Measurements from ENCODE around the gene PRAME.

PRAME gene

GRCh38 chr22:22552630-22553029 lies 6.4 kb downstream of the PRAME start (continued):
- TF ChIP-seq ZNF280D (tag by site-specific recombination; IDR thresholded peaks at IDR 0.05), result no peak
- no peak for TF ChIP-seq ZSCAN23 (tag by site-specific recombination; IDR thresholded peaks at IDR 0.05)
- TF ChIP-seq, protein P1, sequence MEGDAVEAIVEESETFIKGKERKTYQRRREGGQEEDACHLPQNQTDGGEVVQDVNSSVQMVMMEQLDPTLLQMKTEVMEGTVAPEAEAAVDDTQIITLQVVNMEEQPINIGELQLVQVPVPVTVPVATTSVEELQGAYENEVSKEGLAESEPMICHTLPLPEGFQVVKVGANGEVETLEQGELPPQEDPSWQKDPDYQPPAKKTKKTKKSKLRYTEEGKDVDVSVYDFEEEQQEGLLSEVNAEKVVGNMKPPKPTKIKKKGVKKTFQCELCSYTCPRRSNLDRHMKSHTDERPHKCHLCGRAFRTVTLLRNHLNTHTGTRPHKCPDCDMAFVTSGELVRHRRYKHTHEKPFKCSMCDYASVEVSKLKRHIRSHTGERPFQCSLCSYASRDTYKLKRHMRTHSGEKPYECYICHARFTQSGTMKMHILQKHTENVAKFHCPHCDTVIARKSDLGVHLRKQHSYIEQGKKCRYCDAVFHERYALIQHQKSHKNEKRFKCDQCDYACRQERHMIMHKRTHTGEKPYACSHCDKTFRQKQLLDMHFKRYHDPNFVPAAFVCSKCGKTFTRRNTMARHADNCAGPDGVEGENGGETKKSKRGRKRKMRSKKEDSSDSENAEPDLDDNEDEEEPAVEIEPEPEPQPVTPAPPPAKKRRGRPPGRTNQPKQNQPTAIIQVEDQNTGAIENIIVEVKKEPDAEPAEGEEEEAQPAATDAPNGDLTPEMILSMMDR (tag by site-specific recombination; IDR thresholded peaks at IDR 0.05), result peak; percentile 36; the same call in 1 of the 2 replicates
- no peak for TF ChIP-seq ZNF416 (tag by site-specific recombination; IDR thresholded peaks at IDR 0.05)

- Histone ChIP-seq H3K36me3 (ENCODE audit: control insufficient read depth in 2 of 2, insufficient read depth in 1 of 2, low read length in 2 of 2) (peaks cover 0 to 31% of the 10 kb centered on the region in 2 experiments; a peak in 1 of 3 replicates), H3K27ac (ENCODE audit: extremely low read depth, low read depth, low read length) (no peak overlapping the region), H3K4me3 (ENCODE audit: low read depth, low read length) (no peak overlapping the region), H3K4me1 (ENCODE audit: control insufficient read depth, insufficient read depth, low read length) (no peaks in the 10 kb centered on the region), H3K9me3 (ENCODE audit: control insufficient read depth, insufficient read depth, low read depth, low read length) (no peaks in the 10 kb centered on the region)
- ChIA-PET CTCF (interaction anchor here (0.5 to 1.1 kb wide), 2 partner anchors 62 to 195 kb away, joined by 3 to 4 read pairs; no protein-coding TSS in a partner anchor), POLR2A (no interaction called here)
- TF ChIP-seq ZNF280D (tag by site-specific recombination; IDR thresholded peaks at IDR 0.05) (no peak), ZNF518A (tag by site-specific recombination; conservative IDR thresholded peaks at IDR 0.05; ENCODE audit: low read depth) (no peak), ZNF302 (tag by site-specific recombination; IDR thresholded peaks at IDR 0.05; ENCODE audit: low read depth) (no peak), ZNF623 (tag by site-specific recombination; IDR thresholded peaks at IDR 0.05) (no peak), AEBP2 (tag by site-specific recombination; IDR thresholded peaks at IDR 0.05; ENCODE audit: borderline replicate concordance) (no peak), PATZ1 (tag by site-specific recombination; IDR thresholded peaks at IDR 0.05) (no peak), ZNF354C (tag by site-specific recombination; IDR thresholded peaks at IDR 0.05; ENCODE audit: borderline replicate concordance, low read depth) (no peak), ZNF488 (tag by site-specific recombination; IDR thresholded peaks at IDR 0.05) (no peak), ZNF664 (tag by site-specific recombination; IDR thresholded peaks at IDR 0.05) (no peak), ZNF24 (tag by site-specific recombination; IDR thresholded peaks at IDR 0.05) (no peak)
These were observed 8.2 kb downstream of the PRAME start for GRCh38 chr22:22550789-22551434.
